ENCODE results near the gene AASS. TPM values are rescaled to one million over a fixed set of nuclear protein-coding genes. Genes with fewer than 3 reads are reported as not detected.

AASS gene
- total RNA-seq, 1 experiment from 2014 or later, result 38.8 TPM

DNA sequence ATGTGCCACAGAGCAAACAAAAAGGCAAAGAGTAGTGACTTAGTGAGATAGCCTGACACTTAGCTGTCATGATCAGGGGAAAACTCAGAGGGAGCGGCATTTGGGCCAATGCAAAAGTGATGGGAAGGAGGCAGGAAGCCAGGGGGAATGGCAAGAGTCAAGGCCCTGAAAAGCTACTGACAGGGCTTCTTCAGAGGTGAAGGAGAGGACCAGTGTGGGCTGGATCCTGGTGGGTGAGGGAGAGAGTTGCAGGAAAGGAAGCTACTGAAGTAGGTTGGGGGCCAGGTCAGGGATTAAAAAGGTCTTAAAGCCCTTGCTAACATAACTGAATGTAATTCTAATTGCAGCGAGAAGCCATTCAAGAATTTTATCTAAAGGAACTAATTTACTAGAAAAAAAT, 117.0 kb downstream of the AASS start:
- no TSS peak for BruUV-seq (replicated peaks)
- no peak for TF ChIP-seq CTCF (conservative IDR thresholded peaks at IDR 0.05; ENCODE audit: low read depth, low read length)
- no peak for TF ChIP-seq EZH2 (IDR thresholded peaks at IDR 0.05; ENCODE audit: borderline replicate concordance, low read depth, low read length, poor library complexity, severe bottlenecking)
- ChIA-PET POLR2A (ENCODE audit: low non-redundant PET) (no interaction called here), CTCF (no interaction called here)
- H3K36me3 ChIP-seq (ENCODE audit: insufficient read depth, low read length, poor library complexity, severe bottlenecking), result no peaks in the 10 kb centered on the region
- no peak overlapping the region for H3K4me3 ChIP-seq (ENCODE audit: low read depth, low read length, poor library complexity, severe bottlenecking)
- no peaks in the 10 kb centered on the region for H3K4me1 ChIP-seq (ENCODE audit: insufficient read depth, low read length, poor library complexity, severe bottlenecking)
- intact Hi-C loops (cut with micrococcal nuclease; ENCODE audit: unreplicated experiment), result no loop called here
- no peak overlapping the region for H3K27ac ChIP-seq (ENCODE audit: low read depth, low read length, poor library complexity, severe bottlenecking)
- no peaks in the 10 kb centered on the region for H3K27me3 ChIP-seq (replicated peaks; ENCODE audit: insufficient read depth, low read depth, low read length, poor library complexity)
- DNase-seq (ENCODE audit: low spot score), result no peak
- H3K9me3 ChIP-seq (ENCODE audit: low read depth, low read length, poor library complexity, severe bottlenecking), result no peaks in the 10 kb centered on the region

Other genes starting within 250 kb of the AASS start
- 85.9 and 114 TPM in 2 replicates for gene FEZF1, start 160.5 kb upstream of the AASS start, total RNA-seq (2021)

All from A673 (cell line).